GM19025 (cell line): ENCODE measurements around the gene NES.
"Not testable (repeated sequence)": the region's sequence is repeated elsewhere in the genome, so short reads cannot be mapped to it uniquely, and the experiment has no call there.

Experiments
- ATAC-seq: cut with Tn5 transposase; IDR thresholded peaks from one replicate; pipeline ENCODE4 v1.9.1; 2021; ENCODE audit warnings: mild to moderate bottlenecking, low read depth, moderate library complexity; ENCODE audit not compliant: unreplicated experiment

Gene NES

GRCh38 chr1:156652131-156652991 lies 24.8 kb downstream of the NES start:
- no peak for ATAC-seq

GRCh38 chr1:156648951-156649350 lies 28.3 kb downstream of the NES start:
- no peak for ATAC-seq

GRCh38 chr1:156648496-156648895 lies 28.7 kb downstream of the NES start:
- no peak for ATAC-seq

- no peak for ATAC-seq
Measured at GRCh38 chr1:156647351-156647750, 29.9 kb downstream of the NES start.

GRCh38 chr1:156646738-156647211 lies 30.4 kb downstream of the NES start:
- ATAC-seq = no peak

- ATAC-seq = no peak
Measured at GRCh38 chr1:156645666-156646065, 31.5 kb downstream of the NES start.

- ATAC-seq = no peak
Measured at GRCh38 chr1:156645056-156645455, 32.2 kb downstream of the NES start.

GRCh38 chr1:156644640-156645039 lies 32.6 kb downstream of the NES start:
- no peak for ATAC-seq

- ATAC-seq = no peak
Measured at GRCh38 chr1:156644146-156644545, 33.1 kb downstream of the NES start.

GRCh38 chr1:156643778-156644092 lies 33.5 kb downstream of the NES start:
- no peak for ATAC-seq

GRCh38 chr1:156643049-156643777 lies 34.0 kb downstream of the NES start:
- ATAC-seq = no peak

- ATAC-seq = no peak
Measured at GRCh38 chr1:156642265-156643048, 34.8 kb downstream of the NES start.

GRCh38 chr1:156641761-156642264 lies 35.4 kb downstream of the NES start, which contains the start of gene BCAN:
TSS of gene BCAN (plus strand) at chr1:156642117. CDS start at chr1:156646055, 3,938 bp downstream.
- no peak for ATAC-seq

GRCh38 chr1:156640842-156641706 lies 36.1 kb downstream of the NES start:
- no peak for ATAC-seq

GRCh38 chr1:156639601-156640101 lies 37.6 kb downstream of the NES start:
- ATAC-seq = no peak

- no peak for ATAC-seq
Measured at GRCh38 chr1:156638189-156638985, 38.8 kb downstream of the NES start.

GRCh38 chr1:156632355-156632754 lies 44.9 kb downstream of the NES start:
- ATAC-seq = no peak

GRCh38 chr1:156631152-156631551 lies 46.1 kb downstream of the NES start:
- ATAC-seq = not testable (repeated sequence)
